ENCODE measurements around the gene DIDO1.

Gene DIDO1

GRCh38 chr20:62898093-62898964 is 28.0 kb downstream of the DIDO1 start:
- H3K4me3 ChIP-seq (ENCODE audit: extremely low read depth, insufficient read depth, low read length, poor library complexity, severe bottlenecking), result no peak overlapping the region
- H3K36me3 ChIP-seq (ENCODE audit: control insufficient read depth, insufficient read depth, low read length), result peaks cover 79% of the 10 kb centered on the region
- H3K27ac ChIP-seq (ENCODE audit: low read depth, low read length, severe bottlenecking), result no peak overlapping the region
- no peaks in the 10 kb centered on the region for H3K4me1 ChIP-seq (ENCODE audit: control insufficient read depth, insufficient read depth, low read length, poor library complexity, severe bottlenecking)
- H3K9me3 ChIP-seq (ENCODE audit: control insufficient read depth, low read length), result no peaks in the 10 kb centered on the region
- 98 to 99% methylated on average over 14 to 15 of the region's 16 CpGs for whole genome bisulfite sequencing, 2 experiments (ENCODE audit: insufficient coverage in 2 of 2)

- WGBS, 2 experiments (ENCODE audit: insufficient coverage in 2 of 2), result 91 to 94% methylated on average over 4 to 7 of the region's 11 CpGs
- no peaks in the 10 kb centered on the region for H3K4me1 ChIP-seq (ENCODE audit: control insufficient read depth, insufficient read depth, low read length, poor library complexity, severe bottlenecking)
- H3K27ac ChIP-seq (ENCODE audit: low read depth, low read length, severe bottlenecking), result no peak overlapping the region
- H3K4me3 ChIP-seq (ENCODE audit: extremely low read depth, insufficient read depth, low read length, poor library complexity, severe bottlenecking), result no peak overlapping the region
- H3K36me3 ChIP-seq (ENCODE audit: control insufficient read depth, insufficient read depth, low read length), result peaks cover 79% of the 10 kb centered on the region
- H3K9me3 ChIP-seq (ENCODE audit: control insufficient read depth, low read length), result no peaks in the 10 kb centered on the region
Observed at GRCh38 chr20:62897666-62898065, 28.6 kb downstream of the DIDO1 start.

- no peaks in the 10 kb centered on the region for H3K9me3 ChIP-seq (ENCODE audit: control insufficient read depth, low read length)
- no peak overlapping the region for H3K27ac ChIP-seq (ENCODE audit: low read depth, low read length, severe bottlenecking)
- peaks cover 79% of the 10 kb centered on the region for H3K36me3 ChIP-seq (ENCODE audit: control insufficient read depth, insufficient read depth, low read length)
- H3K4me1 ChIP-seq (ENCODE audit: control insufficient read depth, insufficient read depth, low read length, poor library complexity, severe bottlenecking), result peaks cover 8% of the 10 kb centered on the region
- 97 to 98% methylated on average over 14 to 15 of the region's 16 CpGs for WGBS, 2 experiments (ENCODE audit: insufficient coverage in 2 of 2)
- H3K4me3 ChIP-seq (ENCODE audit: extremely low read depth, insufficient read depth, low read length, poor library complexity, severe bottlenecking), result no peak overlapping the region
Observed at GRCh38 chr20:62896526-62896925, 29.8 kb downstream of the DIDO1 start.

- 96 to 100% methylated on average over 6 to 8 of the region's 9 CpGs for WGBS, 2 experiments (ENCODE audit: insufficient coverage in 2 of 2)
- peaks cover 15% of the 10 kb centered on the region for H3K4me1 ChIP-seq (ENCODE audit: control insufficient read depth, insufficient read depth, low read length, poor library complexity, severe bottlenecking)
- H3K36me3 ChIP-seq (ENCODE audit: control insufficient read depth, insufficient read depth, low read length), result peaks cover 83% of the 10 kb centered on the region
- no peak overlapping the region for H3K4me3 ChIP-seq (ENCODE audit: extremely low read depth, insufficient read depth, low read length, poor library complexity, severe bottlenecking)
- no peaks in the 10 kb centered on the region for H3K9me3 ChIP-seq (ENCODE audit: control insufficient read depth, low read length)
- no peak overlapping the region for H3K27ac ChIP-seq (ENCODE audit: low read depth, low read length, severe bottlenecking)
Observed at GRCh38 chr20:62895539-62895938, 30.8 kb downstream of the DIDO1 start.

- H3K9me3 ChIP-seq (ENCODE audit: control insufficient read depth, low read length), result no peaks in the 10 kb centered on the region
- 88 to 98% methylated on average over 8 to 12 of the region's 14 CpGs for WGBS, 2 experiments (ENCODE audit: insufficient coverage in 2 of 2)
- peaks cover 15% of the 10 kb centered on the region for H3K4me1 ChIP-seq (ENCODE audit: control insufficient read depth, insufficient read depth, low read length, poor library complexity, severe bottlenecking)
- no peak overlapping the region for H3K27ac ChIP-seq (ENCODE audit: low read depth, low read length, severe bottlenecking)
- peaks cover 95% of the 10 kb centered on the region for H3K36me3 ChIP-seq (ENCODE audit: control insufficient read depth, insufficient read depth, low read length)
- no peak overlapping the region for H3K4me3 ChIP-seq (ENCODE audit: extremely low read depth, insufficient read depth, low read length, poor library complexity, severe bottlenecking)
Observed at GRCh38 chr20:62894261-62894660, 32.0 kb downstream of the DIDO1 start.

GRCh38 chr20:62893700-62894099 is 32.6 kb downstream of the DIDO1 start:
- Histone ChIP-seq H3K9me3 (ENCODE audit: control insufficient read depth, low read length) (no peaks in the 10 kb centered on the region), H3K36me3 (ENCODE audit: control insufficient read depth, insufficient read depth, low read length) (peaks cover 95% of the 10 kb centered on the region), H3K4me3 (ENCODE audit: extremely low read depth, insufficient read depth, low read length, poor library complexity, severe bottlenecking) (no peak overlapping the region), H3K27ac (ENCODE audit: low read depth, low read length, severe bottlenecking) (no peak overlapping the region), H3K4me1 (ENCODE audit: control insufficient read depth, insufficient read depth, low read length, poor library complexity, severe bottlenecking) (peaks cover 15% of the 10 kb centered on the region)
- 95 to 98% methylated on average over 13 to 14 of the region's 14 CpGs for WGBS, 2 experiments (ENCODE audit: insufficient coverage in 2 of 2)

GRCh38 chr20:62892348-62893304 is 33.7 kb downstream of the DIDO1 start:
- Histone ChIP-seq H3K4me3 (ENCODE audit: extremely low read depth, insufficient read depth, low read length, poor library complexity, severe bottlenecking) (no peak overlapping the region), H3K36me3 (ENCODE audit: control insufficient read depth, insufficient read depth, low read length) (peaks cover 99% of the 10 kb centered on the region), H3K4me1 (ENCODE audit: control insufficient read depth, insufficient read depth, low read length, poor library complexity, severe bottlenecking) (peaks cover 15% of the 10 kb centered on the region), H3K9me3 (ENCODE audit: control insufficient read depth, low read length) (no peaks in the 10 kb centered on the region), H3K27ac (ENCODE audit: low read depth, low read length, severe bottlenecking) (no peak overlapping the region)
- WGBS, 2 experiments (ENCODE audit: insufficient coverage in 2 of 2), result 93 to 96% methylated on average over 20 to 22 of the region's 25 CpGs

GRCh38 chr20:62891111-62891510 is 35.2 kb downstream of the DIDO1 start:
- Histone ChIP-seq H3K27ac (ENCODE audit: low read depth, low read length, severe bottlenecking) (peak overlapping the region; percentile 7), H3K9me3 (ENCODE audit: control insufficient read depth, low read length) (no peaks in the 10 kb centered on the region), H3K4me1 (ENCODE audit: control insufficient read depth, insufficient read depth, low read length, poor library complexity, severe bottlenecking) (peaks cover 15% of the 10 kb centered on the region), H3K36me3 (ENCODE audit: control insufficient read depth, insufficient read depth, low read length) (peaks cover 98% of the 10 kb centered on the region), H3K4me3 (ENCODE audit: extremely low read depth, insufficient read depth, low read length, poor library complexity, severe bottlenecking) (no peak overlapping the region)
- 95 to 96% methylated on average over 13 of the region's 15 CpGs for WGBS, 2 experiments (ENCODE audit: insufficient coverage in 2 of 2)

GRCh38 chr20:62890444-62890843 is 35.9 kb downstream of the DIDO1 start:
- 100% methylated on average over 4 to 5 of the region's 7 CpGs for WGBS, 2 experiments (ENCODE audit: insufficient coverage in 2 of 2)
- Histone ChIP-seq H3K9me3 (ENCODE audit: control insufficient read depth, low read length) (no peaks in the 10 kb centered on the region), H3K36me3 (ENCODE audit: control insufficient read depth, insufficient read depth, low read length) (peaks cover 99% of the 10 kb centered on the region), H3K4me3 (ENCODE audit: extremely low read depth, insufficient read depth, low read length, poor library complexity, severe bottlenecking) (no peak overlapping the region), H3K4me1 (ENCODE audit: control insufficient read depth, insufficient read depth, low read length, poor library complexity, severe bottlenecking) (peaks cover 15% of the 10 kb centered on the region), H3K27ac (ENCODE audit: low read depth, low read length, severe bottlenecking) (no peak overlapping the region)

- 96 to 100% methylated on average over 6 to 9 of the region's 9 CpGs for WGBS, 2 experiments (ENCODE audit: insufficient coverage in 2 of 2)
- Histone ChIP-seq H3K4me3 (ENCODE audit: extremely low read depth, insufficient read depth, low read length, poor library complexity, severe bottlenecking) (no peak overlapping the region), H3K36me3 (ENCODE audit: control insufficient read depth, insufficient read depth, low read length) (peaks cover 93% of the 10 kb centered on the region), H3K4me1 (ENCODE audit: control insufficient read depth, insufficient read depth, low read length, poor library complexity, severe bottlenecking) (peaks cover 15% of the 10 kb centered on the region), H3K9me3 (ENCODE audit: control insufficient read depth, low read length) (no peaks in the 10 kb centered on the region), H3K27ac (ENCODE audit: low read depth, low read length, severe bottlenecking) (no peak overlapping the region)
Observed at GRCh38 chr20:62889871-62890270, 36.4 kb downstream of the DIDO1 start.

All from mesodermal cell (in vitro differentiated cells).